Tibial artery (tissue), 4 donors: Measurements from ENCODE around the gene OR8D4.

Experiments
- DNase-seq, 2 donors: peaks; one replicate each; pipeline ENCODE4 v3.0.0-alpha.2; 2019
- H3K27ac ChIP-seq, 2 donors: fragments of 200-600 bp; sonication (generic) in 1 of 2; 1 replicate in 1 of 2; 2 replicates in 1 of 2; pipeline ENCODE4 v1.5.1; 2018 to 2019; ENCODE audit warnings: mild to moderate bottlenecking in 1 of 2
- H3K27me3 ChIP-seq, 2 donors: fragments of 200-600 bp; sonication (generic) in 1 of 2; one replicate each; pipeline versions ENCODE4 v1.5.1 to v1.6.0; 2016 to 2019
- H3K36me3 ChIP-seq, 3 donors: fragments of 200-600 bp; sonication (generic) in 2 of 3; one replicate each; pipeline ENCODE4 v1.5.1; 2016 to 2019; ENCODE audit warnings: mild to moderate bottlenecking in 2 of 3
- H3K4me1 ChIP-seq, 4 donors: fragments of 200-600 bp; sonication (generic) in 2 of 4; 1 replicate in 3 of 4; 2 replicates in 1 of 4; pipeline ENCODE4 v1.5.1; 2016 to 2019
- H3K4me3 ChIP-seq, 2 donors: fragments of 200-600 bp; sonication (generic) in 1 of 2; 1 replicate in 1 of 2; 2 replicates in 1 of 2; pipeline ENCODE4 v1.5.1; 2018 to 2019; ENCODE audit warnings: mild to moderate bottlenecking in 2 of 2
- H3K9me3 ChIP-seq, 3 donors: fragments of 200-600 bp; sonication (generic) in 1 of 3; one replicate each; pipeline ENCODE4 v1.5.1; 2016 to 2019
- CTCF ChIP-seq, 2 experiments: fragments of 200-600 bp in 1 of 2; fragments of 450-650 bp in 1 of 2; IDR thresholded peaks; one replicate each; pipeline ENCODE4 v1.5.1; 2017 to 2019; ENCODE audit warnings: antibody characterized with exemption in 2 of 2, mild to moderate bottlenecking in 1 of 2, moderate library complexity in 1 of 2
- intact Hi-C: fragments of 100-400 bp; cut with DNase I; formaldehyde crosslinking; loops from one replicate; pipeline ENCODE4 v1.15.0; 2023; ENCODE audit warnings: low total_unique reads

OR8D4 gene

GRCh38 chr11:123905826-123906225 lies 3.9 kb downstream of the OR8D4 start:
- Histone ChIP-seq H3K27me3 (no peaks in the 10 kb centered on the region), H3K36me3 (no peaks in the 10 kb centered on the region), H3K9me3 (no peaks in the 10 kb centered on the region), H3K27ac (no peak overlapping the region), H3K4me1 (no peaks in the 10 kb centered on the region), H3K4me3 (no peak overlapping the region)
- TF ChIP-seq CTCF (IDR thresholded peaks at IDR 0.05) = no peak
- DNase-seq = no peak
- intact Hi-C loops = no loop called here

- no peaks in the 10 kb centered on the region for H3K36me3 ChIP-seq
- intact Hi-C loops = no loop called here
- no peaks in the 10 kb centered on the region for H3K4me1 ChIP-seq
- no peak overlapping the region for H3K4me3 ChIP-seq
- H3K27me3 ChIP-seq = no peaks in the 10 kb centered on the region
- no peak overlapping the region for H3K27ac ChIP-seq
- DNase-seq = no peak
- no peak for TF ChIP-seq CTCF (IDR thresholded peaks at IDR 0.05)
- no peaks in the 10 kb centered on the region for H3K9me3 ChIP-seq
Measured at GRCh38 chr11:123920943-123921342, 19.0 kb downstream of the OR8D4 start.

GRCh38 chr11:123924027-123924426 lies 22.1 kb downstream of the OR8D4 start:
- Histone ChIP-seq H3K27me3 (no peaks in the 10 kb centered on the region), H3K27ac (no peak overlapping the region), H3K4me3 (no peak overlapping the region), H3K36me3 (no peaks in the 10 kb centered on the region), H3K4me1 (no peaks in the 10 kb centered on the region), H3K9me3 (no peaks in the 10 kb centered on the region)
- TF ChIP-seq CTCF (IDR thresholded peaks at IDR 0.05) = no peak
- intact Hi-C loops = no loop called here
- DNase-seq = no peak

GRCh38 chr11:123939317-123939716 lies 37.4 kb downstream of the OR8D4 start, which contains the start of gene OR4D5:
TSS of gene OR4D5 (plus strand) at chr11:123939617. CDS start at chr11:123939617, 0 bp downstream.
- H3K4me3 ChIP-seq = no peak within 1 kb of the TSS
- no peak for DNase-seq
- H3K27ac ChIP-seq = no peak within 1 kb of the TSS
- H3K27me3 ChIP-seq = no peaks in the 10 kb centered on the region
- intact Hi-C loops = no loop called here
- H3K4me1 ChIP-seq = no peaks in the 10 kb centered on the region
- H3K36me3 ChIP-seq = no peaks in the 10 kb centered on the region
- no peak for TF ChIP-seq CTCF (IDR thresholded peaks at IDR 0.05)
- H3K9me3 ChIP-seq = no peaks in the 10 kb centered on the region

- no peaks in the 10 kb centered on the region for H3K4me1 ChIP-seq
- no peak for DNase-seq
- H3K9me3 ChIP-seq = no peaks in the 10 kb centered on the region
- no peaks in the 10 kb centered on the region for H3K27me3 ChIP-seq
- H3K4me3 ChIP-seq = no peak overlapping the region
- TF ChIP-seq CTCF (IDR thresholded peaks at IDR 0.05) = no peak
- H3K36me3 ChIP-seq = no peaks in the 10 kb centered on the region
- H3K27ac ChIP-seq = no peak overlapping the region
- intact Hi-C loops = no loop called here
Measured at GRCh38 chr11:123942413-123942812, 40.4 kb downstream of the OR8D4 start.

GRCh38 chr11:123943738-123944137 lies 41.8 kb downstream of the OR8D4 start, which contains the start of gene OR6T1:
TSS of gene OR6T1 (minus strand) at chr11:123943838. CDS start at chr11:123943838, 0 bp downstream.
- no peak within 1 kb of the TSS for H3K27ac ChIP-seq
- H3K4me1 ChIP-seq = no peaks in the 10 kb centered on the region
- TF ChIP-seq CTCF (IDR thresholded peaks at IDR 0.05) = no peak

More at GRCh38 chr11:123943738-123944137, 41.8 kb downstream of the OR8D4 start, which contains the start of gene OR6T1:
- no peak for DNase-seq
- Histone ChIP-seq H3K27me3 (no peaks in the 10 kb centered on the region), H3K4me3 (no peak within 1 kb of the TSS), H3K9me3 (no peaks in the 10 kb centered on the region), H3K36me3 (no peaks in the 10 kb centered on the region)
- intact Hi-C loops = no loop called here
